ENCODE data around the gene NDUFV2.
"Not testable (repeated sequence)": the region's sequence is repeated elsewhere in the genome, so short reads cannot be mapped to it uniquely, and the experiment has no call there.

The NDUFV2 gene

GRCh38 chr18:9102508-9103375, at the start of gene NDUFV2:
TSS of gene NDUFV2 (plus strand) at chr18:9102699. CDS start at chr18:9102744, 45 bp downstream.
- DNase-seq = peak; percentile 98

DNA sequence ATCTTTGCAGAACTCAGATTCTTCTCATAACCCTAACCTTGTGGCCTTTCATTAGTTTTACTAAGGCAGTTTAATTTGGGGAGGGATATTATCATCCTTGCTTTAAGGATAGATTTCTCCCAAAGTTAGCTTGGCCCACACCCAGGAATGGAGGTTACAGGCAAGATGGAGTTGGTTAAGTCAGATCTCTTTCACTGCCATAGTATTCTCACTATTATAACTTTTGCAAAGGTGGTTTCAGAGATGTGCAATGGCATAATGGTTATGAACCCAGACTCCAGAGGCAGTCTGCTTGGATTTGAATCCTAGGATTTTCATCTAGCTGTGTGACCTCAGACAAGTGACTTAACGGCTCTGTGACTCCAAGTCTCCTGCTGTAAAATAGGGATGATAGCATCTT, 48.7 kb upstream of the NDUFV2 start:
- no peak for DNase-seq

DNA sequence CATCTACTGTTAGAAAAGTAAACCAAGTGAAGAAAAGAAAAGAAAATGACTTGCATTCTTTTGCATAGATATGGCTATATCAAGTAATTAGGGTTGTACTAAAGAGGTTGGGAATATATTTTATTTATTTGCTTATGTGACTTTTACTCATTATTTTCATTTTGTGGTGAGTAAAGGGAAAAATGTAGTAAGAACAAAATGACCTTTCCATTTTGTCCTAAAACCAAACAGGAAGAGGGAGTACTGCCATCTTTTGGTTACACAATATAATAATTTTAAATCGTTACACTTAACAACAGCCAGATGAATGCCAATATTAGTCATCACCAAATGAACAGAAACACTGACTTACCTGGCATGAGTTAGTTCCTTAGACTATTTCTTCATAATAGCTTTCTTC, 47.3 kb upstream of the NDUFV2 start:
- DNase-seq = no peak

- no peak for DNase-seq
Measured at GRCh38 chr18:9055626-9056025, 46.9 kb upstream of the NDUFV2 start.

- no peak for DNase-seq
Measured at GRCh38 chr18:9057646-9058045, 44.9 kb upstream of the NDUFV2 start.

- no peak for DNase-seq
Measured at GRCh38 chr18:9058406-9058805, 44.1 kb upstream of the NDUFV2 start.

GRCh38 chr18:9062418-9062751, 40.1 kb upstream of the NDUFV2 start:
- DNase-seq = no peak

GRCh38 chr18:9065864-9066263, 36.6 kb upstream of the NDUFV2 start:
- DNase-seq = no peak

GRCh38 chr18:9066358-9066757, 36.1 kb upstream of the NDUFV2 start:
- no peak for DNase-seq

DNA sequence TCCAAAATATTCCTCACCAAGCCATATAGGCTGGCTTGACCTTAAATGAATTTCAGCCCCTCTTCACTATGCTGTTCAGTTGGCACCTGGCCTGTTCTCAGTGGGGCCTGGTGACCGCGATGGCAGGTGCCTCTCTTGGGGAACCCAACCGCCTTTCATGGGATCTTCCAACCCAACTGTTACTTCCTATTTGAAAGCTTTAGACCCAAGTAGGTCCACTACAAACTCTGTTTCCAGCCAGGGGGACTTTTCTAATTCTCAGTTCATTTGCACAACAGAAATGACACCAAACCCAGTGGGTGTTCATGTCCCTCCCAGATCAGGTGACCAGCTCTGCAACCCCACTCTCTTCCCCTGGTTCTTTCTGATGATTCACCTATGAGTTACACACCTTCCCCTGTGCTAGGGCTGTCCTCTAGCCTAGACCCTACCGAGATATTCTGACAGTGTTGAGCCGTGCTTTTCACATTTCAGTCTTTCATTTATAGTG, 35.6 kb upstream of the NDUFV2 start:
- DNase-seq = no peak

DNA sequence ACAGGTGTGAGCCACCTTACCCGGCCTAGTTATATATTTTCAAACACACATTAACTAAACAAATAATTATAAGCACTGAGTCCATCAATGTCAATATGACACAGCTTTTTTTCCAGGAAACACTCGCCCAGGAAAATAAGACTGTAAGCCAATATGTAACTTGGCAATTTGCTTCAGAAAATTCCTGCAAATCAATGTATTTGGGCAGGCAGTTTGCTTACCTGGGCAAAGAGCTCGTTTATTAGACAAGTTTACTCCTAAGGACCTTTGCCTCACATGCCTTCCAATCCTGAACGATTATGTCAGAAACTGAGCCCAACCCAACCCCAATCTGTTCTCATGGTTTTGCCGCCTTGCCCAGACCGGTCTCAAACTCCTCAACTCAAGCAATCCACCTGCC, 34.7 kb upstream of the NDUFV2 start:
- no peak for DNase-seq

GRCh38 chr18:9068346-9068745, 34.2 kb upstream of the NDUFV2 start:
- DNase-seq = no peak

- DNase-seq = no peak
Measured at GRCh38 chr18:9069601-9070000, 32.9 kb upstream of the NDUFV2 start.

GRCh38 chr18:9070212-9070611, 32.3 kb upstream of the NDUFV2 start:
- DNase-seq = no peak

DNA sequence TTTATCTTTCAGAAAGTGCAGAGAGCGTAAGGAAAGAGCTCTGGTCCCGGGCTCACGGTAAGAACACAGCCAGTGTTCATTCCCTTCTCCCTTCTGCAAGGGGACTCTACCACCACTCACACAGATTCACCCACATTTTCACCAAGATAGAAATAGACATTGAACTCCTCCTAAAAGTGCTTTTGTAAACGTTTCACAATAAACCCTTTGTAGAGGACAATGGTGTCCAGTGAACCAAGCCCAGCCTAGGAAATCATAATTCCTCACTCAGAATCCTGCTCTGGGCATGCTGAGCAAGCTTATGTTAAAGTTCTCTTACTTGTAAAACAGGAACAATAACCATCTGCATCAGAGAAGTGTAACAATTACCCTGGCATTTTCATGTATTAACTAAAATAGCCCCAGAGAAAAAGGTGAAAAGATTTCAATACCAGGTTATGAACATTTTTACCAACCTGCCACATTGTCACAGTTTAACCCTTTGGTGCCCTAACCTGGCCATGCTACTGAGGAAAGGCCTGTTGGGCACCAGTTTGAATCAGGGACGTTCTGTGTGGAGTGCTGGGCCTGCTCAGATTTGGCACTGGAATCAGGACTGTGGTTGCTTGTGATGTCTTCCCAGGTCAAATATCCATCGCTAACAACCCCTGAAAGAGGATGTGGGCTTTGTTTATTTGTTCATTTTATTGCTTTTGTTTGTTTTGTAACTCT, 22.5 kb upstream of the NDUFV2 start:
- no peak for DNase-seq

DNA sequence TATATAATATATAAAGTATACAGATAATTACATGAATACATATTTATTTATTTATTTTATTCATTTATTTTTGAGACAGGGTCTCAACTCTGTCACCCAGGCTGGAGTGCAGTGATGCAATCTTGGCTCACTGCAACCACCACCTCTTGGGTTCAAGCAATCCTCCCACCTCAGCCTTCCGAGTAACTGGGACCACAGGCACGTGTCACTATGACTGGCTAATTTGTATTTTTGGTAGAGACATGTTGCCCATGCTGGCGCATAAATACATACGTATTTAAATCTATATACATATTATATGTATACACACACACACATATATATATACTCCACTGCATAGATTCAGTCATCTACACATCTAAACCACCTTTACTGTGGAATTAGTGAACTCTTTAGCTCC, 20.6 kb upstream of the NDUFV2 start:
- DNase-seq = peak; percentile 62

GRCh38 chr18:9082711-9083510, 19.6 kb upstream of the NDUFV2 start:
- peak; percentile 62 for DNase-seq

DNA sequence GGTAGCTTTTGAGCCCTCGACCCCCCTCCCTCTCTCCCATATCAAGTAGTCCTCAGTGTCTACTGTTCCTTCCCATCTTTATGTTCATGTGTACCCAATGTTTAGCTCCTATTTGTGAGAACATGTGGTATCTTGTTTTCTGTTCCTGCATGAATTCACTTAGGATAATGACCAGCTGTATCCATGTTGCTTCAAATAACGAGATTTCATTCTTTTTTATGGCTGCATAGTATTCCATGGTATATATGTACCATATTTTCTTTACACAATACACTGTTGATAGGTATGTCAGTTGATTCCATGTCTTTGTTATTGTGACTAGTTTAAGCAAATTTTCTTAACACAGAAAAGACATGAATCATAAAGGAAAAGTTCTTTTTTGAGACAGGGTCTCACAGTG, 16.5 kb upstream of the NDUFV2 start:
- DNase-seq = no peak

DNA sequence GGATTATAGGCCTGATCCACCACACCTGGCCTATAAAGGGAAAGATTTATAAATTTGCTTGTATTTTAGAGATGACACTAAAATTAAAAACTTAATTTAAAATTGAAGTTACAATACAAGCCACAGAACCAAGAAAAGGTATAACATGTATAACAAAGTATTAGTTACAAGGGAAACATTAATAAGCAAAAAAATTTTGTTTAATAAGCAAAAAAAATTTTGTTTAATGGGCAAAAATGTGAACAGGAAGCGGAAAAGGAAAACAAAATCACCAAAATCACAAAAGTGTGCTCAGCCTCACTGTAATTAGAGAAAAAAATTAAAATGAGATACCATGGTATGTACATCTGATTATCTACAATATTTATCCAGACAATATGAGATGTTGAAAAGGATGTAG, 15.9 kb upstream of the NDUFV2 start:
- no peak for DNase-seq

DNA sequence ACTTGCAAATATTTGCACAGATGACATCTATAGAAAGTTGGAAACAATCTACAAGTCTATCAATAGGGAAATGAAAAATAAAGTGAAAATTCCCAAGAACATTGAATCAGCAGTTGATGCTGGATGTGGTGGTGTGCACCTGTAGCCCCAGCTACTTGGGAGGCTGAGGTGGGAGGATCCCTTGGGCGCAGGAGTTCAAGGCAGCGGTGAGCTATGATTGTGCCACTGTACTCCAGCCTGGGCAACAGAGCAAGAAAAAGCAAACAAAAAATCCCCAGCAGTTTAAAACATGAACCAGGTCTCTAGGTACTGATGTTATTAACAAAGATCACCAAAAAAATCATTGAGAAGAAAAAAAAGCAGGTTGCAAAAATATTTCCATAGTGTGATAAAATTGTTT, 15.4 kb upstream of the NDUFV2 start:
- no peak for DNase-seq

GRCh38 chr18:9088252-9088651, 14.2 kb upstream of the NDUFV2 start:
- DNase-seq = no peak

GRCh38 chr18:9088727-9089126, 13.8 kb upstream of the NDUFV2 start:
- DNase-seq = not testable (repeated sequence)

- no peak for DNase-seq
Measured at GRCh38 chr18:9090578-9090977, 11.9 kb upstream of the NDUFV2 start.

Data from activated naive CD4-positive, alpha-beta T cell treated with Interleukin-2 at 50 U/mL for 16 hours (primary cell).